CD1c-positive myeloid dendritic cell (primary cell): ENCODE results near the gene EML6.
"Not testable (repeated sequence)": the region's sequence is repeated elsewhere in the genome, so short reads cannot be mapped to it uniquely, and the experiment has no call there.

Experiments
- DNase-seq: peaks from one replicate; pipeline ENCODE4 v3.0.0-alpha.2; 2016; ENCODE audit errors: extremely low spot score

The EML6 gene

DNA sequence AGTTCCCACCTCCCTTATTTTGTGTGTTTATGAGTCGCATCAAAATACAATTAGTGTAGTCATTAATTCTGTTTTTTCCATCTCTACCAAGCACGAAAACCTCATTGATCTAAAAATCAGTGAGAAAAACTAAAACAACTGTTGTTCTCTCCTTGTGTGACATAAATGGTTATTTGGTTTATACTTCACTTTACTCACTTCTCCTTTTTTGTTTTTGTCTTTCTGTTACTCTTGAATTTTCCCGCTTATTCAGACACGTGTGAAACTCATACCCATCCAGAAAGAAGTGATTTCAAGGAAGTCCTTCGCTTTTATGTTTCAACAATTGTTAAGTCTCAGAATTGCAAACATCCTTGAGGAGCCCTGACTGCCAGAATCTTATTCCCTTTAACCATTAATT lies 121.6 kb downstream of the EML6 start:
- DNase-seq, result no peak

- DNase-seq, result no peak
Observed at GRCh38 chr2:54845514-54845913, 122.1 kb downstream of the EML6 start.

DNA sequence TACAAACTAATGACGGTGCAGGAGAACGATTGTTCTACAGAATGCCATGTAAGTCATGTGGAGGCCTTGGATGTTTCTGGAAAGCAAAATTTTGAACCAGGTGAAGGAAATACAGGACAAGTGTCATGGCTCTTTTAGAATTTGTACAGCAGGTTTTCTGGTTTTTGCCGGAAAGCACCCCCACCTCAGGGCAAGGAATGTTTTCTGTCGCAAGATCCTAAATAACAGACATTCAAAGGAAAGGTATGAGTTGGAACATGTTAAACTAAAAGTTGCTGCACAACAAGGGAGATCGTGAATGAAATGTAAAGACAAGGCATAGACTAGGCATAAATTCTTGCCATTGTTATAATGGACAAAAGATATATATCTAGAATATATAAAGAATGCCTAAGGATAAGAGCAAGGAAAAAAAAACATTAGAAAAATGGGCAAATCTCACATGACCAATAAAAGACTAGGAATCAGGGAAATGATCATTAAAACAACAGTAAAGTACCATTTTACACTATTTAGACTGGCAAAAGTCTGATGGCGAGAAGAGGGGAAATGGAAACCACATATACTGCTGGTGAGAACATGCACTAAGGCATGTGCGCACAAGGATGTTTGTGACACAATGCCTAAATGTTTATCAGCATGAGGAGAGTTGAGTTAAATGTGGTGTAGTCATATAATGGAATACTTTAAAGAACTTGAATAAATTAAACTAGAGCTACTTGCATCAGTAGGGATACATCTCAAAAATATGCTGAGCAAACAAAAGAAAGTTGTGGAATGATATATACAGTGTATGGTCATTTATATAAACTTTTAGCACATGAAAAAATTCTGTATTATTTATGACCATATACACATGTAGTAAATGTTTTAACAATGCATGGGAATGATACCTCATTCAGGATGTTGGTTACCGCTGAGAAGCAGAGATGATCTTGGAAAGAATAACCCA lies 127.0 kb downstream of the EML6 start:
- no peak for DNase-seq

DNA sequence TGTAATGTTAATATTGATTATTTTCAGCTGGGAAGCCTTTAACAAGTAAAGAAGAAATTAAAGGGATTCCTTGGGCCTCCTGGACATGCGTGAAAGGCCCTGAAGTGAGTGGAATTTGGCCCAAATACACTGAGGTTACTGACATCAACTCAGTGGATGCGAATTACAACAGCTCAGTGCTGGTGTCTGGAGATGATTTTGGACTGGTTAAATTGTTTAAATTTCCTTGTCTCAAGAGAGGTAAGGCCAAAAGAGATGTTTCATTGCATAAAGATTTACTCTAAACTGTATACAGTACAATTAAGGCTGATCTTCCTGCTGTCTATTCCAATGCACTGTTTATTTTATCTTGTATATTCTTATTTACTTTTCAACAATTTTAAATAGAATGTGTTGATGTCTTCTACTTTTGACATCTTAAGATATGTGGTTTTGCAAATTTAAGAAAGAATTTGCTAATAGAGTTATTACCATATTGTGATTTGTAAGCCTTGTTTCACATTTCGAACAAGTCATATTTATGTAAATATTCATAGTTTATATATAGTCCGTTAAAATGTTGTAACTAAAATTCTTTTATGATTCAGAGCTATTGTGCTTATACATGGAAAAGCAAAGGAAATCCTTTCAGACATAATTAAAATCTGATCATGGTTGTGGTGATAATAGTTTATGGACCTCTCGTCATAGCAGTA lies 130.3 kb downstream of the EML6 start:
- no peak for DNase-seq

DNA sequence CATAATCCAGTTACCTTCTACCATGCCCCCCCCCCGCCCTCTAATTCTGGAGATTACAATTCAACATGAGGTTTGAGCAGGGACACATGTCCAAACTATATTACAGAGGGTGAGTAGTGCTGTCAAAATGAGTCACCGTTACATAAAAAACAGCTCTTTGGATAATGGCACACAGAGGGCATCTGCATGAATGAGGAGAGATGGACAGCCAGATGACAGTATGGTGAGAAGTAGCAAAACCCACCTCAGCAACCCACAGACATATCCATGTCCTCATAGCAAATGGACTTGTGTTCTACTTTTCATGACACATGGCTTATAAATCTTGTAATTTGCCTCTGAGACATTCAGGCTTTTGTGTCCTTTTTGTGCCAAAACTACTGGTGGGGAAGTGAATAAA lies 132.0 kb downstream of the EML6 start:
- DNase-seq, result no peak

DNA sequence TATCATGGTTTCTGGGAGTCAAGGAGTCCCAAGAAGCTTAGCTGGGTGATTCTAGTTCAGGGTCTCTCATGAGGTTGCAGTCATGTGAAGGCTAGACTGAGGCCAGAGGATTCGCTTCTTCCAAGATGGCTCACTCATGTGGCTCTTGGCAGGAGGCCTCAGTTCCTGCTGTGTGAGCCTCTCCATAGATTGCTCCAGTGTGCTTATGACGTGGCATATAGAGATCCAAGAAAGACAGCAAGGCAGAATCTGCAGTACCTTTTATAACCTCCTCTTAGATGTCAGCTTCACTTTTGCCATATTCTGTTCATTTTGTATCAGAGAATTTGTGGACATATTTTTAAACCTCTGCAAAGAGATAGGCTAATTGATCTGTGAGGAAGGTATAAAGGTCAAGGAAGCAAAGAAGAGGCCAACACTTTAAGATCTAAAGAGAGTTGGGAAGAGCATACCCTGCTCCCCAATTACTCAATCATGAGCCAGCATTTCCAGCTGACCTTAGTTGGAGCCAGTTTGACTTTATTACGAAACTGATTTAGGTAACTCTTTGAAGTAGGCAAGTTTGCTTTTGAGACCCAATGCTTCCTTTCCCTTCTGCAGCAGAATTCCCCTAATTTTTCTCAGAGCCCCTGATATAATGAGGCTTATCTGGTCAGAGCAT lies 134.7 kb downstream of the EML6 start:
- DNase-seq, result no peak

DNA sequence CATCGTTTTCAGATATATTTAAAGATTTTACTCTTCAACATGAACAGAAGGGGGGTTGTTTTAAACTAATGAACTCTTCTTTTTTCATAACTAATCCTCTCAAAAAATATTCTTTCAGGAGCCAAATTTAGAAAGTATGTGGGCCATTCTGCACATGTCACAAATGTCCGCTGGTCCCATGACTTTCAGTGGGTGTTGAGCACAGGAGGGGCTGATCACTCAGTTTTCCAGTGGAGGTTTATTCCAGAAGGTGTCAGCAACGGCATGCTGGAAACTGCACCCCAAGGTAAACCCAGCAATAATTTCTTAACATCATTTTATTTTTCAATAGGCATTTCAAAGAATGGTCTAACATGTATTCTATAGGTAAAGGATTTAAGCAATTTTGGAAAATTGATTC lies 136.0 kb downstream of the EML6 start:
- no peak for DNase-seq

- DNase-seq, result no peak
Observed at GRCh38 chr2:54859997-54860701, 136.7 kb downstream of the EML6 start.

GRCh38 chr2:54862229-54862628 lies 138.8 kb downstream of the EML6 start:
- no peak for DNase-seq

DNA sequence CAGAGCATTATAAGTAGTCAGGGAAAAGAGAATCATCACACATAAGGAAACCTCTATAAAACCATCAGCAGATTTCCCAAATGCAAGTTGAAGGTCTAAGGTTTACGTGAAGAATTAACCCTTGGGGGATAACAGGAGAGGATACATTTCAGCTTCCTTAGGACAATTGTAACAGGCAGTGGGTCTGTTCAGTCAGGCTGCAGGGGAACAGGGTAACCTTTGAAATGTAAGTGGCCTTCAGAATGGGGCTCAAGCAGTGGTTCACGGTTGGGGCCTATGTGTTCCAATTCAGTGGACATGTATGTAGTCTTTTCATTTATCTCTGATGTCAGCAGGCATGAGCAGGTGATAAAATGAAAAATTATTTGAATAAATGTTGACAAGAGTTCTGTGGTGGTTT lies 139.3 kb downstream of the EML6 start:
- no peak for DNase-seq

DNA sequence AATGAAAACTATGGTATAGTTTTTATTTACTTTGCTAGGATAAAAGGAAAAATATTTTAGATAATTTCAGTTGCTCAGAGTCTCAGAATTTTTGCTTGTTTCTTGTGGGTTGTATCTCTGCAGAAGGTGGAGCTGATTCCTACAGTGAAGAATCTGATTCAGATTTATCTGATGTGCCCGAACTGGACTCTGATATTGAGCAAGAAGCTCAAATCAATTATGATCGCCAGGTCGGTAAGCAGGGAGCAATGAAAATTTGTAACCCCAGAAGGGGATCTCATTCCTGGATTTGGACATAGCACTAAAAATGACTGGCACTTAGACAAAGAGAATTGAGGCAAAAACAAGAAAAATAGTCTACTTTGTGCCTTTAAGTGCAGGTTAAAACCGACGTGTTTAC lies 140.2 kb downstream of the EML6 start:
- no peak for DNase-seq

GRCh38 chr2:54864096-54864495 lies 140.6 kb downstream of the EML6 start:
- no peak for DNase-seq

DNA sequence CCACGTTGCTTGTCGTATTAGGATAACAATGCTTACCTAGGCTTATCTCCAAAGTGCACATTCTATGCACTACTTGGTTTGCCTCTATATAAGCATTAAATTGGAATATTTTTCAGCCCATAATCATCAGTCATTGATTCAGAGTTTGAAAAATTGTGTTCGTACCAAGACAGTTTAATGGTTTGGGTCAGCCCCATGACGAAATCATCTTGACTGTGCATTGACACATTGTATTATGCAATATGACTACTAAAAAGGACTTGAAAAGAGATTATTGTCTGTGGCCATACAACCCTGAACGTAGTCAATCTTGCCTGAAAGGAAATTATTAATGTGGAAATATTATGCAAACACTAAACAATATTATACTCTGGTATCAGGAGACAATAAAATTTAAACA lies 141.3 kb downstream of the EML6 start:
- no peak for DNase-seq

DNA sequence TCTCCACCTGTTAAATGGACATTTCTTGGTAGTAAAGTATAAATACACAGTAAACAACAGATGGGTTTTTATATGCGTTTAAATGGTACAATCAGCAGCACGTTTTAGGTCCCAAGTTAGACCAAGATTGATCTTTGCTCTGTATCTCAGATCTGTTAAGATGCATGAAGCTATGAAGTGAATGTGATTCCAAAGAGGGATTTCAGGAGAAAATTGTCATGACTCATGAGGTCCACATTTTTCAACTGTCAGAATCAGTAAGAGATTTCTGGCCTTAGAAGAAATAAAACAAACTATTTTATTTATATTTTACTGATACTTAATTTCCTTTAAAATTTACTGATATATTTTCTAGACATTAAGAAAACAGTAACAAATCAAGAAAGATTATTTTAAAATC lies 142.7 kb downstream of the EML6 start:
- no peak for DNase-seq

- DNase-seq, result no peak
Observed at GRCh38 chr2:54866868-54867267, 143.4 kb downstream of the EML6 start.

DNA sequence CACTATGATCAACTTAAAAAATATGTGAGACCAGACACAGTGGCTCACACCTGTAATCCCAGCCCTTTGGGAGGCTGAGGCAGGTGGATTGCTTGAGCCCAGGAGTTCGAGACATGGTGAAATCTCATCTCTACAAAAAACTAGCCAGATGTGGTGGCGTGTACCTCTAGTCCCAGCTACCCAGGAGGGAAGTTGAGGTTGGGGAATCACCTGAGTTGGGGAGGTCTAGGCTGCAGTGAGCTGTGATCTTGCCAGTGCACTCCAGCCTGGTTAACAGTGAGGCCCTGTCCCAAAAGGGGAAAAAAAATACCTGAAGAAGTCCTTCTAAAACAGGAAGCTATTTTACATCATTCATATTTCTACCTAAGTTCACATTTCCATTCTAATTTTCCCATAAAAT lies 144.0 kb downstream of the EML6 start:
- no peak for DNase-seq

DNA sequence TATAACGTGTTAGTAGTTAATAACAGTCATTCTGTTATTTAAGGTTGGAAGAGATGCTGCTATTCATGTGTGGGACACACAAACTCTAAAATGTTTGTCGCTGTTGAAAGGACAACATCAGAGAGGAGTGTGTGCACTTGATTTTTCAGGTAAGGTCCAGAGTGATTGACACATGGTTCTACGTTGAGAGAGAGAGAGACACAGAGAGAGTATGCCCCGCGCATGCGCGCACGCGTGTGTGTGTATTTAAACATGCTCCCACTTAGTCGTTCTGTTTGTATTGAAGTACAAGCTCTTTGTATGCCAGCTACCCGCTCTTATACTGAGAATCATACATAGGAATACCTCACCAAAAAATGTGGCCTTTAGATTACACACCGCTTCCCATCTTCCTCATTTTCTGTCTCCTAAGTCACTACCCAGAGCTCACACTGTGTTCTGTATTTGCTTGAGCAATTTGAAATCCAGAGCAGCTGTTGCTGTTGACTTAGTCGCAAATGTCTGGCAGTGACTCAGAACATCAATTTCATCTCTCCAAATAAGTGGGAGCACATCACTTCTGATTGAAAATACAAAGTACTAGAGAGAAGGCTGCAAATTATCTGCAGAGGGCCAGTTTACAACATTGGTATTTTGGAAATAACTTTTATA lies 148.1 kb downstream of the EML6 start:
- DNase-seq, result no peak

GRCh38 chr2:54872780-54873179 lies 149.3 kb downstream of the EML6 start:
- DNase-seq, result no peak

DNA sequence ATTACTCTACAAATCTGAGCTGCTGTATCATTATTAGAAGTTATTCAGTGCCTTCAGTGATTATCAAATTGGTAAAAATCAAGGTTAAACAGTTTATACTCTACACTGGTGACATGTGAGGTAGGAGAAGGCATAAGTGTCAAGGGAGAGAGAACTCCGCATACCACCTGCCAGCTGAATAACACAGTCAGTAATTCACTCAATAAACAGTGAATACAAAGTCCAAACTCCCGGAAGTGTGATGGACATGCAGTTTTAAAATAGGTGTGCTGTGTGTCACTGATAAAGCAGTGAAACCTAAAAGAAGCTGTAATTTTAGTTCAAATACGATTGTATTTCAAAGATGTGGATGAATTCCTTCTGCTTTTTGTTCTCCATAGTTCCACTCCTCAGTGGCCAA lies 149.8 kb downstream of the EML6 start:
- not testable (repeated sequence) for DNase-seq

DNA sequence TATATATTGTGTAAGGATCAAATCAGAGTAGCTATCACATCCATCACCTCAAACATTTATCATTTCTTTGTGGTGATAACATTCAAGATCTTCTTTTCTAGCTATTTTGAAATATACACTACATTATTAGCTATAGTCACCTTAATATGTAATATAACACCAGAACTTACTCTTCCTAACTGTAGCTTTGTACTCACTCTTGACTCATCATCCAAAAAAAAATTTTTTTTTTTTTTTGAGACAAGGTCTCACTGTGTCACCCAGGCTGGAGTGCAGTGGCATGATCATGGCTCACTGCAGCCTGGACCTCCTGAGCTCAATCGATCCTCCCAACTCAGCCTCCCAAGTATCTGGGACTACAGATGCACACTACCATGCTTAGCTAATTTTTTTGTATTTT lies 153.3 kb downstream of the EML6 start:
- no peak for DNase-seq

DNA sequence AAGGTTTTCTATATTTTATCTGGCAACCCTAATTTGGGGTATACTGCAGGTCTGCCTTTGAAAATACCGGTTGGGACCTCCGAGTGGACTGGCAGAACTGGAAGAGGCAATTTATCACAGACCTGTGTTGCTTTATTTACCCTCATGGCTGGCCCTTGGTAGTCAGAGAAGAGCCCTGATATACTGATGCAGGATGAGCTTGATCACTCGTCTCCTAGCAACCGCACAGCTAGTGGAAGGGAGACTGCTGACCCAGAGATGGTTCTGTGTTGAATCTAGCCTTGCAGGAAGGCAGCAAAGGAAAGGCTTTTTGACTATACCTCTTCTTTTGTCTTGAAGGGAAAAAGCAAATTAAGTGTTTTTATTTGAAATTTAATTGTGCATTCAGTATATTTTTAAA lies 154.7 kb downstream of the EML6 start:
- DNase-seq, result no peak

DNA sequence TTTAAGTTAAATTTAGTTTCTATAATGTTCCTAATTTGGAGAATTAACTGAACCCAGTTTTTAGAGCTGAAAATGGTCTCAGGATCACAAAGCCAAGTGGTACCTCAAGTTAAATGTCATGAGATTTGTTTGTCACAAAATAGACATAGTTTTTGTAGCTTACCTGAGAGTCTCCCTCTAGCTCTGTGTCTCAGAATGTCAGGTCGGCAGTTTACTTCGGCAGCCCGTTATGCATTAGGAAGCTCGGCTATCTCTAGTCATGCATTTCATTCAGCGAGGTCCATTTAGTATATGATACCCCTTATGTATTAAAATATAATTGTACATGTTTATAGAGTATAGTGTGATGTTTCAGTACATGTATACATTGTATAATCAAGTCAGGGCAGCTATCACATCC lies 155.6 kb downstream of the EML6 start:
- DNase-seq, result no peak
